ENCODE data around the gene ASB7. TPM values are rescaled to one million over a fixed set of nuclear protein-coding genes. Genes with fewer than 3 reads are reported as not detected.

Gene ASB7
- polyA plus RNA-seq, 12 donors, result 8.2 to 10.4 (median 9.6) TPM; not detected in 1

- DNase-seq, result no peak
Measured at GRCh38 chr15:100684591-100684990, 82.2 kb downstream of the ASB7 start.

- peak; percentile 79 for DNase-seq
Measured at GRCh38 chr15:100686021-100686724, 83.8 kb downstream of the ASB7 start.

- DNase-seq, result no peak
Measured at GRCh38 chr15:100686725-100687473, 84.5 kb downstream of the ASB7 start.

- DNase-seq, result no peak
Measured at GRCh38 chr15:100687582-100688141, 85.3 kb downstream of the ASB7 start.

GRCh38 chr15:100688549-100689120, 86.2 kb downstream of the ASB7 start:
- DNase-seq, result no peak

- no peak for DNase-seq
Measured at GRCh38 chr15:100689131-100689899, 86.9 kb downstream of the ASB7 start.

- DNase-seq, result no peak
Measured at GRCh38 chr15:100690032-100690794, 87.8 kb downstream of the ASB7 start.

- DNase-seq, result no peak
Measured at GRCh38 chr15:100690795-100691158, 88.4 kb downstream of the ASB7 start.

- DNase-seq, result no peak
Measured at GRCh38 chr15:100691321-100691720, 88.9 kb downstream of the ASB7 start.

GRCh38 chr15:100692246-100692645, 89.9 kb downstream of the ASB7 start:
- DNase-seq, result no peak

- no peak for DNase-seq
Measured at GRCh38 chr15:100692671-100693070, 90.3 kb downstream of the ASB7 start.

GRCh38 chr15:100693451-100693850, 91.1 kb downstream of the ASB7 start:
- DNase-seq, result no peak

- peak; percentile 64 for DNase-seq
Measured at GRCh38 chr15:100694381-100695021, 92.1 kb downstream of the ASB7 start.

GRCh38 chr15:100695048-100695447, 92.7 kb downstream of the ASB7 start:
- no peak for DNase-seq

GRCh38 chr15:100696452-100696851, 94.1 kb downstream of the ASB7 start:
- DNase-seq, result no peak

Other genes with a start within 250 kb of the ASB7 start
- gene CERS3, start 73.6 kb upstream of the ASB7 start, polyA plus RNA-seq (ENCODE audit: insufficient read length in 12 of 12), result 10 to 100 TPM in 1 of 12 donors, 1 to 10 TPM in 8, under 1 TPM in 1, not detected in 2; 0.74 to 16.0 (median 2.4) TPM
- gene LINS1, start 405 bp upstream of the ASB7 start, polyA plus RNA-seq (ENCODE audit: insufficient read length in 12 of 12), result 10 to 100 TPM in 10 of 12 donors, 1 to 10 TPM in 1, not detected in 1; 9.8 to 35.2 (median 19.0) TPM